ENCODE data around the gene FGF16. TPM values are rescaled to one million over a fixed set of nuclear protein-coding genes. Genes with fewer than 3 reads are reported as not detected.

FGF16 gene
- total RNA-seq = under 0.01 and 0.20 TPM in 2 replicates

DNA sequence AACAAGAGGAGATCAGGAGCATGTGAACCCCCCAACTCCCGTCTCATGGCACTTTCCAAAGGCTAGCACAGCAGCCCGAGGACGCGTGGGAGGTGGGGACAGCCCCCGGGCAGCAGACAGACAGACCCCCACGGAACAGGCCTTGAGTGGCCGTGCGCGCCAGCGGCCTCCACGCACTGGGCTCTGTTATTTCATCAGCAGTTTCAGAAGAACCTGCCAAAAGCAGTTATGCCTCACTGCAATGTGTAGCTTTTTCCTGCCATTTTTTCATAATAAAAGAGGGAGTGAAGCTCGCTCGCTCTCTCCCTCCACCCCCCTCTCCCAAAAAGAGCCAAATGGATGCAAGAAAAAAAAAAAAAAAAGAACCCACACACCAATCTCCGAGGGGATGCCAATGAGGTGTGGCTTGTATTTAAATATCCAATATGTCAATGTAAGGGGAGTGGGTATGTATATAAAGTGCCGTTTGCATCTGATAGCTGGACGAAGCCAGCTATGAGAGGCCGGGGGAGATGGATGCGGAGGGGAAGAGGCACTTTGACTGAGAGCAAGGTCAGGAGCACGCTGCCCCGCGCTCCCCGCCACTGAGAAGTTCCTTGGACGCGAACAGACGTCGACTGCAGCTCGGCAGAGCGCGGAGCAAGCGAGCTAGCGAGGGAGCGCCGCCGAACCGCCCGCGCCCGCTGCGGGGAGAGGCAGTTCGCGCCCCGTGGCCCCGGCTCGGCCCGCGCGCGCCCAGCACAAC, at the start of gene FGF16:
Gene FGF16, plus strand, starts transcription at position 482 of the 745 bp plus-strand sequence. CDS start 286 bp downstream, outside the sequence.

